ENCODE data around the gene MLN.

GRCh38 chr6:33790910-33791309 lies 12.9 kb downstream of the MLN start:
- TF ChIP-seq CTCF (IDR thresholded peaks at IDR 0.05 in 2 of 3, conservative IDR thresholded peaks at IDR 0.05 in 1 of 3; ENCODE audit: borderline replicate concordance in 1 of 3, insufficient read depth in 1 of 3, low read depth in 2 of 3, low read length in 2 of 3) (no peak), FOSL1 (IDR thresholded peaks at IDR 0.05; ENCODE audit: low read depth) (no peak), EZH2 (IDR thresholded peaks at IDR 0.05) (no peak), POLR2A (IDR thresholded peaks at IDR 0.05; ENCODE audit: borderline replicate concordance, extremely low read depth, insufficient read depth, insufficient read length) (no peak), POLR2AphosphoS5 (IDR thresholded peaks at IDR 0.05; ENCODE audit: low read depth, low read length) (no peak)
